ENCODE measurements around the gene ENPP3. TPM values are rescaled to one million over a fixed set of nuclear protein-coding genes. Genes with fewer than 3 reads are reported as not detected.

ENPP3 gene
- total RNA-seq, 1 donor from 2014 or later = 0.08 TPM

- no peak for DNase-seq (ENCODE audit: low read depth)
Measured at GRCh38 chr6:131764350-131764749, 127.2 kb downstream of the ENPP3 start.

GRCh38 chr6:131765081-131765803 is 128.1 kb downstream of the ENPP3 start:
- DNase-seq (ENCODE audit: low read depth) = peak; percentile 46

GRCh38 chr6:131765804-131766135 is 128.7 kb downstream of the ENPP3 start:
- DNase-seq (ENCODE audit: low read depth) = no peak

GRCh38 chr6:131766631-131767030 is 129.5 kb downstream of the ENPP3 start:
- no peak for DNase-seq (ENCODE audit: low read depth)

GRCh38 chr6:131768964-131769363 is 131.9 kb downstream of the ENPP3 start:
- DNase-seq (ENCODE audit: low read depth) = no peak

GRCh38 chr6:131769385-131770141 is 132.5 kb downstream of the ENPP3 start:
- DNase-seq (ENCODE audit: low read depth) = no peak

GRCh38 chr6:131770776-131771175 is 133.7 kb downstream of the ENPP3 start:
- no peak for DNase-seq (ENCODE audit: low read depth)

GRCh38 chr6:131773284-131773950 is 136.3 kb downstream of the ENPP3 start:
- DNase-seq (ENCODE audit: low read depth) = no peak

GRCh38 chr6:131775886-131776285 is 138.8 kb downstream of the ENPP3 start:
- no peak for DNase-seq (ENCODE audit: low read depth)

GRCh38 chr6:131776985-131777384 is 139.9 kb downstream of the ENPP3 start:
- no peak for DNase-seq (ENCODE audit: low read depth)

GRCh38 chr6:131778169-131778568 is 141.1 kb downstream of the ENPP3 start:
- DNase-seq (ENCODE audit: low read depth) = no peak

- DNase-seq (ENCODE audit: low read depth) = no peak
Measured at GRCh38 chr6:131779304-131779703, 142.2 kb downstream of the ENPP3 start.

GRCh38 chr6:131780600-131780999 is 143.5 kb downstream of the ENPP3 start:
- DNase-seq (ENCODE audit: low read depth) = no peak

GRCh38 chr6:131781687-131782086 is 144.6 kb downstream of the ENPP3 start:
- no peak for DNase-seq (ENCODE audit: low read depth)

GRCh38 chr6:131782764-131783163 is 145.7 kb downstream of the ENPP3 start:
- no peak for DNase-seq (ENCODE audit: low read depth)

- no peak for DNase-seq (ENCODE audit: low read depth)
Measured at GRCh38 chr6:131784561-131784960, 147.5 kb downstream of the ENPP3 start.

GRCh38 chr6:131787079-131787478 is 150.0 kb downstream of the ENPP3 start:
- no peak for DNase-seq (ENCODE audit: low read depth)

GRCh38 chr6:131787766-131788712 is 150.9 kb downstream of the ENPP3 start:
- peak; percentile 89 for DNase-seq (ENCODE audit: low read depth)

- DNase-seq (ENCODE audit: low read depth) = no peak
Measured at GRCh38 chr6:131789219-131789618, 152.1 kb downstream of the ENPP3 start.

- DNase-seq (ENCODE audit: low read depth) = no peak
Measured at GRCh38 chr6:131791476-131791875, 154.4 kb downstream of the ENPP3 start.

- peak; percentile 35 for DNase-seq (ENCODE audit: low read depth)
Measured at GRCh38 chr6:131792091-131792496, 155.0 kb downstream of the ENPP3 start.

Measured in myocyte (in vitro differentiated cells).